ENCODE measurements around the gene NR2C2. TPM values are rescaled to one million over a fixed set of nuclear protein-coding genes. Genes with fewer than 3 reads are reported as not detected.
A peak's percentile ranks its signal among the peaks of the same experiment; 100 is the strongest.

Gene NR2C2
- total RNA-seq, 1 experiment from 2014 or later = 50.8 TPM

GRCh38 chr3:15065550-15066007, 118.2 kb downstream of the NR2C2 start:
- no peak for DNase-seq (ENCODE audit: low spot score)
- Mint-ChIP-seq H3K9me3 (no peaks in the 10 kb centered on the region), H3K27ac (no peak overlapping the region), H3K27me3 (ENCODE audit: low read depth) (peaks cover 2% of the 10 kb centered on the region; the same call in 1 of the 2 replicates), H3K4me3 (peak overlapping the region; percentile 95), H3K36me3 (peaks cover 21% of the 10 kb centered on the region), H3K4me1 (peaks cover 19% of the 10 kb centered on the region)
- CTCF ChIA-PET = interaction anchor here (1.2 to 2.6 kb wide), 4 partner anchors 14 to 139 kb away, joined by 3 to 15 read pairs (median 6); no protein-coding TSS in a partner anchor
- ATAC-seq = no peak
- TF ChIP-seq E2F1 (CRISPR knock-in tag; IDR thresholded peaks at IDR 0.05) (no peak), E2F4 (CRISPR knock-in tag; IDR thresholded peaks at IDR 0.05; ENCODE audit: borderline replicate concordance, low read depth) (no peak), NR1H2 (CRISPR knock-in tag; IDR thresholded peaks at IDR 0.05) (no peak)
- POLR2A ChIA-PET = interaction anchor here (0.6 to 1.7 kb wide), 5 partner anchors 13 to 414 kb away, joined by 3 to 6 read pairs (median 4); partner anchors contain the start of genes CCDC174 and SH3BP5

DNA sequence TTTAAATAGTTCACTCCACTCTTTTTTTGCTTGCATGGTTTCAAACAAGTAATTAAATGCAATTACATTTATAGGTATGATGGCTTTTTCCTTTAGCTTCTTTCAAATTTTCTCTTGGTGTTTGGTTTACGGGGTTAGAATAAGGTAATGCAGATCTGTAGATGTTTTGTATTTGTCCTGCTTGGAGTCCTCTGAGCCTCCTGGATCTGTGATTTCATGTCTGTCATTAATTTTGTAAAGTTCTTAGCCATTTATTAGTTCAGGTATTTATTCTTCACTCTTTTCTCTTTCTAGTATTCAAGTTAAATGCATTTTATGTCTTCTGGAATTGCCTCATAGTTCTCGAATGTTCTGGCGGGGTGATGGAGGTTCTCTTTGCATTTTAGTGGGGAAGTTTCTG, 119.1 kb downstream of the NR2C2 start:
- peak overlapping the region; percentile 12 for H3K4me3 Mint-ChIP-seq
- TF ChIP-seq ZNF232 (CRISPR knock-in tag; IDR thresholded peaks at IDR 0.05) = no peak
- no peak for TF ChIP-seq FOXP1 (CRISPR knock-in tag; IDR thresholded peaks at IDR 0.05; ENCODE audit: borderline replicate concordance)
- TF ChIP-seq, protein P1, sequence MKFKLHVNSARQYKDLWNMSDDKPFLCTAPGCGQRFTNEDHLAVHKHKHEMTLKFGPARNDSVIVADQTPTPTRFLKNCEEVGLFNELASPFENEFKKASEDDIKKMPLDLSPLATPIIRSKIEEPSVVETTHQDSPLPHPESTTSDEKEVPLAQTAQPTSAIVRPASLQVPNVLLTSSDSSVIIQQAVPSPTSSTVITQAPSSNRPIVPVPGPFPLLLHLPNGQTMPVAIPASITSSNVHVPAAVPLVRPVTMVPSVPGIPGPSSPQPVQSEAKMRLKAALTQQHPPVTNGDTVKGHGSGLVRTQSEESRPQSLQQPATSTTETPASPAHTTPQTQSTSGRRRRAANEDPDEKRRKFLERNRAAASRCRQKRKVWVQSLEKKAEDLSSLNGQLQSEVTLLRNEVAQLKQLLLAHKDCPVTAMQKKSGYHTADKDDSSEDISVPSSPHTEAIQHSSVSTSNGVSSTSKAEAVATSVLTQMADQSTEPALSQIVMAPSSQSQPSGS (CRISPR knock-in tag; IDR thresholded peaks at IDR 0.05; ENCODE audit: borderline replicate concordance, low read depth) = no peak
- no peak for TF ChIP-seq OVOL2 (CRISPR knock-in tag; IDR thresholded peaks at IDR 0.05; ENCODE audit: borderline replicate concordance)
- no peak for TF ChIP-seq JAZF1 (CRISPR knock-in tag; IDR thresholded peaks at IDR 0.05)
- TF ChIP-seq, protein P2, sequence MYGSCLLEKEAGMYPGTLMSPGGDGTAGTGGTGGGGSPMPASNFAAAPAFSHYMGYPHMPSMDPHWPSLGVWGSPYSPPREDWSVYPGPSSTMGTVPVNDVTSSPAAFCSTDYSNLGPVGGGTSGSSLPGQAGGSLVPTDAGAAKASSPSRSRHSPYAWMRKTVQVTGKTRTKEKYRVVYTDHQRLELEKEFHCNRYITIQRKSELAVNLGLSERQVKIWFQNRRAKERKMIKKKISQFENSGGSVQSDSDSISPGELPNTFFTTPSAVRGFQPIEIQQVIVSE (CRISPR knock-in tag; IDR thresholded peaks at IDR 0.05; ENCODE audit: borderline replicate concordance) = no peak
- no peak for TF ChIP-seq IRF2 (CRISPR knock-in tag; IDR thresholded peaks at IDR 0.05; ENCODE audit: borderline replicate concordance, low read depth)
- no peak for TF ChIP-seq ETV6 (CRISPR knock-in tag; IDR thresholded peaks at IDR 0.05)
- no peak for TF ChIP-seq ZNF317 (CRISPR knock-in tag; IDR thresholded peaks at IDR 0.05; ENCODE audit: borderline replicate concordance, low read depth)
- no peak for TF ChIP-seq RELA (CRISPR knock-in tag; IDR thresholded peaks at IDR 0.05; ENCODE audit: borderline replicate concordance)
- TF ChIP-seq, protein P3, sequence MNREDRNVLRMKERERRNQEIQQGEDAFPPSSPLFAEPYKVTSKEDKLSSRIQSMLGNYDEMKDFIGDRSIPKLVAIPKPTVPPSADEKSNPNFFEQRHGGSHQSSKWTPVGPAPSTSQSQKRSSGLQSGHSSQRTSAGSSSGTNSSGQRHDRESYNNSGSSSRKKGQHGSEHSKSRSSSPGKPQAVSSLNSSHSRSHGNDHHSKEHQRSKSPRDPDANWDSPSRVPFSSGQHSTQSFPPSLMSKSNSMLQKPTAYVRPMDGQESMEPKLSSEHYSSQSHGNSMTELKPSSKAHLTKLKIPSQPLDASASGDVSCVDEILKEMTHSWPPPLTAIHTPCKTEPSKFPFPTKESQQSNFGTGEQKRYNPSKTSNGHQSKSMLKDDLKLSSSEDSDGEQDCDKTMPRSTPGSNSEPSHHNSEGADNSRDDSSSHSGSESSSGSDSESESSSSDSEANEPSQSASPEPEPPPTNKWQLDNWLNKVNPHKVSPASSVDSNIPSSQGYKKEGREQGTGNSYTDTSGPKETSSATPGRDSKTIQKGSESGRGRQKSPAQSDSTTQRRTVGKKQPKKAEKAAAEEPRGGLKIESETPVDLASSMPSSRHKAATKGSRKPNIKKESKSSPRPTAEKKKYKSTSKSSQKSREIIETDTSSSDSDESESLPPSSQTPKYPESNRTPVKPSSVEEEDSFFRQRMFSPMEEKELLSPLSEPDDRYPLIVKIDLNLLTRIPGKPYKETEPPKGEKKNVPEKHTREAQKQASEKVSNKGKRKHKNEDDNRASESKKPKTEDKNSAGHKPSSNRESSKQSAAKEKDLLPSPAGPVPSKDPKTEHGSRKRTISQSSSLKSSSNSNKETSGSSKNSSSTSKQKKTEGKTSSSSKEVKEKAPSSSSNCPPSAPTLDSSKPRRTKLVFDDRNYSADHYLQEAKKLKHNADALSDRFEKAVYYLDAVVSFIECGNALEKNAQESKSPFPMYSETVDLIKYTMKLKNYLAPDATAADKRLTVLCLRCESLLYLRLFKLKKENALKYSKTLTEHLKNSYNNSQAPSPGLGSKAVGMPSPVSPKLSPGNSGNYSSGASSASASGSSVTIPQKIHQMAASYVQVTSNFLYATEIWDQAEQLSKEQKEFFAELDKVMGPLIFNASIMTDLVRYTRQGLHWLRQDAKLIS (CRISPR knock-in tag; IDR thresholded peaks at IDR 0.05; ENCODE audit: borderline replicate concordance) = no peak
- TF ChIP-seq SMAD4 (CRISPR knock-in tag; IDR thresholded peaks at IDR 0.05) = no peak
- no peak for TF ChIP-seq NFE2L1 (CRISPR knock-in tag; IDR thresholded peaks at IDR 0.05)
- TF ChIP-seq GRHL2 (CRISPR knock-in tag; IDR thresholded peaks at IDR 0.05; ENCODE audit: insufficient replicate concordance, severe bottlenecking) = no peak
- no peak for TF ChIP-seq MLX (CRISPR knock-in tag; IDR thresholded peaks at IDR 0.05)
- peaks cover 14% of the 10 kb centered on the region for H3K36me3 Mint-ChIP-seq
- ATAC-seq (no peak), DNase-seq (ENCODE audit: low spot score) (no peak)
- H3K27ac Mint-ChIP-seq = no peak overlapping the region
- peaks cover 19% of the 10 kb centered on the region for H3K4me1 Mint-ChIP-seq
- ChIA-PET POLR2A (no interaction called here), CTCF (interaction anchor here (1.7 kb wide), 1 partner anchor 42 kb away, joined by 7 read pairs; no protein-coding TSS in a partner anchor)
- peaks cover 2% of the 10 kb centered on the region; the same call in 1 of the 2 replicates for H3K27me3 Mint-ChIP-seq (ENCODE audit: low read depth)
- H3K9me3 Mint-ChIP-seq = no peaks in the 10 kb centered on the region
